Hepatic stellate cell (primary cell): ENCODE results near the gene MFSD12.
"Not testable (repeated sequence)": the region's sequence is repeated elsewhere in the genome, so short reads cannot be mapped to it uniquely, and the experiment has no call there.

Source experiments
- DNase-seq: peaks from one replicate; pipeline ENCODE4 v3.0.0; 2011; ENCODE audit warnings: low spot score

The MFSD12 gene

GRCh38 chr19:3522421-3523360 is 34.7 kb downstream of the MFSD12 start:
- no peak for DNase-seq

- DNase-seq = no peak
Observed at GRCh38 chr19:3521104-3521445, 36.3 kb downstream of the MFSD12 start.

- DNase-seq = no peak
Observed at GRCh38 chr19:3520166-3521103, 37.0 kb downstream of the MFSD12 start.

- no peak for DNase-seq
Observed at GRCh38 chr19:3519126-3519525, 38.3 kb downstream of the MFSD12 start.

- no peak for DNase-seq
Observed at GRCh38 chr19:3518659-3519058, 38.7 kb downstream of the MFSD12 start.

- no peak for DNase-seq
Observed at GRCh38 chr19:3518255-3518654, 39.1 kb downstream of the MFSD12 start.

- DNase-seq = no peak
Observed at GRCh38 chr19:3517638-3518037, 39.7 kb downstream of the MFSD12 start.

GRCh38 chr19:3516675-3517207 is 40.6 kb downstream of the MFSD12 start:
- DNase-seq = no peak

GRCh38 chr19:3515891-3516422 is 41.4 kb downstream of the MFSD12 start:
- no peak for DNase-seq

GRCh38 chr19:3514930-3515329 is 42.5 kb downstream of the MFSD12 start:
- DNase-seq = no peak

GRCh38 chr19:3513229-3514140 is 43.9 kb downstream of the MFSD12 start:
- DNase-seq = no peak

- no peak for DNase-seq
Observed at GRCh38 chr19:3512562-3513228, 44.7 kb downstream of the MFSD12 start.

GRCh38 chr19:3511506-3512251 is 45.7 kb downstream of the MFSD12 start:
- no peak for DNase-seq

GRCh38 chr19:3510727-3511126 is 46.7 kb downstream of the MFSD12 start:
- no peak for DNase-seq

GRCh38 chr19:3509566-3509989 is 47.8 kb downstream of the MFSD12 start:
- DNase-seq = peak; percentile 54

- DNase-seq = no peak
Observed at GRCh38 chr19:3508771-3509535, 48.4 kb downstream of the MFSD12 start.

- DNase-seq = not testable (repeated sequence)
Observed at GRCh38 chr19:3508121-3508661, 49.2 kb downstream of the MFSD12 start.

- DNase-seq = no peak
Observed at GRCh38 chr19:3507371-3508120, 49.8 kb downstream of the MFSD12 start.
